H1 (cell line): ENCODE measurements around the gene TBX4. TPM values are rescaled to one million over a fixed set of nuclear protein-coding genes. Genes with fewer than 3 reads are reported as not detected.

Experiments
- CTCF ChIA-PET: fragments of 300-600 bp; sonication (Branson Sonifier 250); formaldehyde crosslinking; loops from one replicate; lab custom pipeline; 2021; ENCODE audit not compliant: partially characterized antibody; lab: Charles Lee
- POLR2A ChIA-PET: fragments of 300-600 bp; sonication (Branson Sonifier 250); formaldehyde crosslinking; loops from one replicate; lab custom pipeline; 2021; ENCODE audit warnings: inconsistent platforms; ENCODE audit not compliant: partially characterized antibody; lab: Charles Lee
- DNase-seq, 2 experiments: peaks; one replicate each; pipeline versions ENCODE4 v3.0.0 to v3.0.0-alpha.2; 2010 to 2022; ENCODE audit warnings: low spot score in 2 of 2, low read depth in 1 of 2, mixed read lengths in 1 of 2
- FAIRE-seq: peaks from 2 replicates; lab custom pipeline; 2011; peaks lifted over from hg19 to GRCh38; lab: Jason Lieb, UNC
- H2AFZ ChIP-seq: 2 replicates; pipeline ENCODE4 v1.8.1; 2012; ENCODE audit warnings: low read length, inconsistent platforms
- H2AK5ac ChIP-seq: 2 replicates; pipeline ENCODE4 v1.6.1; 2013; ENCODE audit warnings: low read depth, low read length
- H2BK120ac ChIP-seq: replicated peaks from 2 replicates; pipeline ENCODE3; 2013; ENCODE audit warnings: low read depth, low read length, inconsistent platforms
- H2BK12ac ChIP-seq: 2 replicates; pipeline ENCODE4 v1.6.1; 2013; ENCODE audit warnings: low read depth, low read length
- H2BK15ac ChIP-seq: 2 replicates; pipeline ENCODE4 v1.6.1; 2013; ENCODE audit warnings: low read length
- H2BK20ac ChIP-seq: 2 replicates; pipeline ENCODE4 v1.6.1; 2013; ENCODE audit warnings: low read length
- H2BK5ac ChIP-seq: 2 replicates; pipeline ENCODE4 v1.6.1; 2013; ENCODE audit warnings: low read depth, low read length
- H3K14ac ChIP-seq: 2 replicates; pipeline ENCODE4 v1.6.1; 2013; ENCODE audit warnings: inconsistent platforms; ENCODE audit not compliant: insufficient read length
- H3K18ac ChIP-seq: 2 replicates; pipeline ENCODE4 v1.6.1; 2013; ENCODE audit warnings: low read length; ENCODE audit errors: extremely low read depth
- H3K23ac ChIP-seq: 2 replicates; pipeline ENCODE4 v1.6.1; 2013; ENCODE audit warnings: inconsistent platforms; ENCODE audit not compliant: insufficient read length
- H3K23me2 ChIP-seq: 2 replicates; pipeline ENCODE4 v1.6.1; 2013; ENCODE audit warnings: low read depth, low read length
- H3K27ac ChIP-seq: 2 replicates; pipeline ENCODE4 v1.6.1; 2011; ENCODE audit warnings: low read depth, low read length, inconsistent platforms
- H3K27me3 ChIP-seq, 4 experiments: replicated peaks in 1 of 4; 1 replicate in 1 of 4; 2 replicates in 3 of 4; pipeline versions ENCODE4 v1.6.1 to v1.8.1; 2011 to 2013; ENCODE audit warnings: low read length in 3 of 4, mild to moderate bottlenecking in 3 of 4, inconsistent platforms in 2 of 4, mixed read lengths in 2 of 4, moderate library complexity in 1 of 4; ENCODE audit not compliant: control insufficient read depth in 3 of 4, insufficient read depth in 3 of 4; ENCODE audit errors: extremely low read depth in 1 of 4
- H3K36me3 ChIP-seq, 4 experiments: 2 replicates each; pipeline versions ENCODE4 v1.6.1 to v1.8.1; 2011 to 2013; ENCODE audit warnings: mild to moderate bottlenecking in 4 of 4, low read length in 3 of 4, moderate library complexity in 2 of 4, control low read depth in 1 of 4, inconsistent platforms in 1 of 4; ENCODE audit not compliant: insufficient read depth in 4 of 4, control insufficient read depth in 2 of 4
- H3K4ac ChIP-seq: replicated peaks from 2 replicates; pipeline ENCODE3; 2013; ENCODE audit warnings: low read length, low read depth, mixed read lengths, inconsistent platforms; ENCODE audit not compliant: insufficient read length
- H3K4me1 ChIP-seq, 4 experiments: replicated peaks in 1 of 4; 1 replicate in 1 of 4; 2 replicates in 3 of 4; pipeline versions ENCODE4 v1.6.1 to v1.8.1; 2011 to 2013; ENCODE audit warnings: low read length in 3 of 4, inconsistent platforms in 2 of 4, mixed read lengths in 1 of 4; ENCODE audit not compliant: insufficient read depth in 4 of 4, control insufficient read depth in 3 of 4
- H3K4me2 ChIP-seq, 2 experiments: 2 replicates each; pipeline versions ENCODE4 v1.6.1 to v1.8.1; 2011 to 2013; ENCODE audit warnings: low read depth in 2 of 2, low read length in 2 of 2, control low read depth in 1 of 2, inconsistent platforms in 1 of 2, mild to moderate bottlenecking in 1 of 2; ENCODE audit not compliant: insufficient read depth in 1 of 2
- H3K4me3 ChIP-seq, 4 experiments: fragments of 200-600, 300-600 bp in 1 of 4; sonication (generic), shearing (Covaris generic), sonication (Bioruptor Twin) in 1 of 4; 2 replicates each; pipeline versions ENCODE4 v1.5.1 to v1.8.1; 2011 to 2016; ENCODE audit warnings: low read length in 4 of 4, low read depth in 3 of 4, control low read depth in 2 of 4, inconsistent platforms in 2 of 4, mild to moderate bottlenecking in 2 of 4, mixed read lengths in 1 of 4, moderate library complexity in 1 of 4; ENCODE audit not compliant: insufficient read depth in 2 of 4; ENCODE audit errors: extremely low read depth in 1 of 4
- H3K56ac ChIP-seq: replicated peaks from 2 replicates; pipeline ENCODE3; 2013; ENCODE audit warnings: low read depth, mild to moderate bottlenecking, mixed read lengths, low read length, inconsistent platforms; ENCODE audit not compliant: insufficient read length
- H3K79me1 ChIP-seq: 2 replicates; pipeline ENCODE4 v1.6.1; 2013; ENCODE audit warnings: low read depth, low read length, control low read depth
- H3K79me2 ChIP-seq, 2 experiments: 2 replicates each; pipeline versions ENCODE4 v1.6.1 to v1.8.1; 2012 to 2013; ENCODE audit warnings: low read length in 2 of 2, mild to moderate bottlenecking in 2 of 2, inconsistent platforms in 1 of 2; ENCODE audit not compliant: insufficient read depth in 2 of 2, control insufficient read depth in 1 of 2
- H3K9ac ChIP-seq, 4 experiments: replicated peaks in 1 of 4; 1 replicate in 1 of 4; 2 replicates in 3 of 4; pipeline versions ENCODE4 v1.6.1 to v1.8.1; 2011 to 2013; ENCODE audit warnings: low read depth in 3 of 4, low read length in 3 of 4, control low read depth in 2 of 4, mild to moderate bottlenecking in 2 of 4, moderate library complexity in 2 of 4, inconsistent platforms in 1 of 4; ENCODE audit errors: extremely low read depth in 1 of 4
- H3K9me3 ChIP-seq, 2 experiments: 2 replicates each; pipeline versions ENCODE4 v1.6.1 to v1.8.1; 2012 to 2013; ENCODE audit warnings: mild to moderate bottlenecking in 2 of 2, moderate library complexity in 2 of 2, control low read depth in 1 of 2, inconsistent platforms in 1 of 2, low read depth in 1 of 2, low read length in 1 of 2, mixed read lengths in 1 of 2; ENCODE audit not compliant: insufficient read depth in 2 of 2
- H4K20me1 ChIP-seq, 2 experiments: replicated peaks in 1 of 2; 2 replicates each; pipeline versions ENCODE3 to v1.8.1; 2011 to 2013; ENCODE audit warnings: inconsistent platforms in 2 of 2, low read length in 2 of 2, mild to moderate bottlenecking in 1 of 2; ENCODE audit not compliant: insufficient read depth in 2 of 2, control insufficient read depth in 1 of 2
- H4K5ac ChIP-seq: 2 replicates; pipeline ENCODE4 v1.6.1; 2013; ENCODE audit warnings: low read length, low read depth, mixed read lengths, inconsistent platforms; ENCODE audit not compliant: insufficient read length
- H4K8ac ChIP-seq: 2 replicates; pipeline ENCODE4 v1.8.0; 2013; ENCODE audit warnings: mild to moderate bottlenecking, moderate library complexity, low read length, inconsistent platforms; ENCODE audit not compliant: insufficient read depth; ENCODE audit errors: extremely low read depth
- H4K91ac ChIP-seq: replicated peaks from 2 replicates; pipeline ENCODE3; 2013; ENCODE audit warnings: low read length, mixed read lengths, inconsistent platforms; ENCODE audit not compliant: insufficient read length
- BCL11A ChIP-seq, 2 experiments: IDR thresholded peaks; one replicate each; pipeline ENCODE4 v1.6.1; 2011; ENCODE audit warnings: low read depth in 2 of 2, low read length in 2 of 2, mild to moderate bottlenecking in 2 of 2
- BRCA1 ChIP-seq: IDR thresholded peaks from 2 replicates; pipeline ENCODE4 v1.6.1; 2012; ENCODE audit warnings: low read depth, low read length, improper control_type of control experiment
- CHD2 ChIP-seq: IDR thresholded peaks from 2 replicates; pipeline ENCODE4 v1.6.1; 2012; ENCODE audit warnings: low read length, improper control_type of control experiment
- CTCF ChIP-seq, 3 experiments: IDR thresholded peaks; 1 replicate in 2 of 3; 2 replicates in 1 of 3; pipeline versions ENCODE4 v1.5.1 to v1.6.1; 2011; ENCODE audit warnings: low read length in 3 of 3, mild to moderate bottlenecking in 3 of 3, inconsistent platforms in 2 of 3, low read depth in 1 of 3, moderate library complexity in 1 of 3; ENCODE audit not compliant: insufficient read depth in 1 of 3; ENCODE audit errors: control extremely low read depth in 1 of 3
- EP300 ChIP-seq, 2 experiments: IDR thresholded peaks; 1 replicate in 1 of 2; 2 replicates in 1 of 2; pipeline ENCODE4 v1.6.1; 2011 to 2012; ENCODE audit warnings: low read depth in 2 of 2, low read length in 2 of 2, mild to moderate bottlenecking in 2 of 2, borderline replicate concordance in 1 of 2, inconsistent platforms in 1 of 2, moderate library complexity in 1 of 2
- EZH2 ChIP-seq: fragments of 200-600 bp; sonication (generic); IDR thresholded peaks from 2 replicates; pipeline ENCODE4 v1.7.1; 2012; ENCODE audit warnings: low read depth, mild to moderate bottlenecking, moderate library complexity, low read length, inconsistent platforms; ENCODE audit not compliant: severe bottlenecking
- NRF1 ChIP-seq: IDR thresholded peaks from 2 replicates; pipeline ENCODE4 v1.6.1; 2011; ENCODE audit warnings: mild to moderate bottlenecking, low read depth, low read length, improper control_type of control experiment
- RBBP5 ChIP-seq: IDR thresholded peaks from 2 replicates; pipeline ENCODE4 v1.7.1; 2012; ENCODE audit warnings: low read depth, mild to moderate bottlenecking, inconsistent platforms, low read length, moderate library complexity, borderline replicate concordance
- RXRA ChIP-seq: IDR thresholded peaks from 2 replicates; pipeline ENCODE4 v1.6.1; 2011; ENCODE audit warnings: low read depth, mild to moderate bottlenecking, low read length, moderate library complexity; ENCODE audit not compliant: insufficient read depth
- SP1 ChIP-seq: IDR thresholded peaks from 2 replicates; pipeline ENCODE4 v1.6.1; 2011; ENCODE audit warnings: low read depth, low read length
- TCF12 ChIP-seq: IDR thresholded peaks from 2 replicates; pipeline ENCODE4 v1.6.1; 2011; ENCODE audit warnings: low read depth, mild to moderate bottlenecking, low read length
- WGBS, 2 experiments: shearing (Covaris generic) in 1 of 2; methylation state at CpG; one replicate each; pipeline versions ENCODE4 v1.1.6 to v1.1.7; 2013 to 2015; ENCODE audit warnings: low lambda C conversion rate in 2 of 2, mixed read lengths in 2 of 2, inconsistent platforms in 1 of 2, low coverage in 1 of 2, missing lambda C conversion rate in 1 of 2; ENCODE audit not compliant: insufficient replicate concordance in 2 of 2, insufficient coverage in 1 of 2, insufficient read length in 1 of 2; ENCODE audit errors: extremely low coverage in 1 of 2, missing lambda C conversion rate in 1 of 2; 5-methylcytosine and 5-hydroxymethylcytosine counted together
- polyA plus RNA-seq, 7 experiments: library from polyadenylated mRNA; depleted of rRNA in 3 of 7; stranded (reverse) in 5 of 7; unstranded in 2 of 7; fragments of >200 nt in 5 of 7; fragments of 200-250 nt in 2 of 7; gene quantifications; 1 replicate in 5 of 7; 2 replicates in 1 of 7; 4 replicates in 1 of 7; pipeline versions ENCODE4 v1.2.1 to v1.2.3, GENCODE V29; 2011 to 2013; ENCODE audit warnings: missing spikeins in 2 of 7, mixed read lengths in 2 of 7
- total RNA-seq: library from RNA; stranded (reverse); fragmentation: NEBNext Ultra II Directional; extraction: Animal tissue kit (Norgen Biotek cat#: 25700); gene quantifications from 2 replicates; pipeline ENCODE4 v1.2.1, GENCODE V29; 2021

The TBX4 gene
- total and polyA plus RNA-seq, 2 of the 8 experiments (the other 6 are each of a cell fraction or from before 2014, with no cell fraction given) = 0.02 TPM; not detected in 1

GRCh38 chr17:61533797-61534196 is 81.6 kb downstream of the TBX4 start:
- ChIA-PET CTCF (interaction anchor here (1.2 to 1.3 kb wide), 2 partner anchors 8 to 9 kb away, joined by 3 to 4 read pairs; no protein-coding TSS in a partner anchor), POLR2A (no interaction called here)
- Histone ChIP-seq H2BK5ac (no peak overlapping the region), H3K27me3 (no peaks in the 10 kb centered on the region), H3K18ac (no peak overlapping the region), H2BK120ac (no peak overlapping the region), H3K4me1 (no peaks in the 10 kb centered on the region), H3K79me2 (no peaks in the 10 kb centered on the region), H3K27ac (no peak overlapping the region), H3K4me3 (no peak overlapping the region), H3K23ac (no peak overlapping the region), H3K79me1 (no peaks in the 10 kb centered on the region), H3K36me3 (no peaks in the 10 kb centered on the region; a peak in 1 of 8 replicates), H3K9me3 (no peaks in the 10 kb centered on the region), H3K9ac (no peak overlapping the region), H2BK20ac (no peak overlapping the region), H3K56ac (no peak overlapping the region), H2BK15ac (no peak overlapping the region), H2BK12ac (no peak overlapping the region), H3K14ac (no peak overlapping the region), H3K4ac (no peak overlapping the region), H4K8ac (no peak overlapping the region), H3K23me2 (no peaks in the 10 kb centered on the region), H4K20me1 (no peaks in the 10 kb centered on the region), H3K4me2 (no peak overlapping the region), H2AFZ (no peak overlapping the region), H4K5ac (no peak overlapping the region), H2AK5ac (no peak overlapping the region), H4K91ac (no peak overlapping the region)
- DNase-seq (no peak), FAIRE-seq (no peak)
- WGBS, 2 experiments = 89% methylated on average over 4 of the region's 4 CpGs; no CpG with 5 or more reads in 1 of the 2 experiments
- TF ChIP-seq RXRA (no peak), RBBP5 (no peak), TCF12 (no peak), BCL11A (IDR thresholded peaks at IDR 0.05; ENCODE audit: low read depth in 2 of 2, low read length in 2 of 2) (no peak), CTCF (IDR thresholded peaks at IDR 0.05; ENCODE audit: control extremely low read depth in 1 of 3, insufficient read depth in 1 of 3, low read depth in 1 of 3, low read length in 3 of 3) (no peak), EZH2 (no peak), EP300 (IDR thresholded peaks at IDR 0.05; ENCODE audit: borderline replicate concordance in 1 of 2, low read depth in 2 of 2, low read length in 2 of 2) (no peak), BRCA1 (no peak), SP1 (no peak), CHD2 (no peak), NRF1 (no peak)
